PFSK-1 (cell line): ENCODE data around the gene ARHGEF39.

Experiments
- POLR2AphosphoS5 ChIP-seq: IDR thresholded peaks from 2 replicates; pipeline ENCODE4 v1.6.1; 2012; ENCODE audit warnings: low read depth, mild to moderate bottlenecking, control low read depth, low read length, moderate library complexity
- REST ChIP-seq, 2 experiments: IDR thresholded peaks; 2 replicates each; pipeline versions ENCODE4 v1.6.1 to v1.8.0; 2011 to 2012; ENCODE audit warnings: low read depth in 2 of 2, low read length in 2 of 2, control low read depth in 1 of 2, inconsistent platforms in 1 of 2, mild to moderate bottlenecking in 1 of 2, moderate library complexity in 1 of 2; ENCODE audit not compliant: insufficient read depth in 1 of 2
- SIN3A ChIP-seq: IDR thresholded peaks from 2 replicates; pipeline ENCODE4 v1.6.1; 2012; ENCODE audit warnings: mild to moderate bottlenecking, low read length, moderate library complexity, borderline replicate concordance; ENCODE audit not compliant: insufficient read depth
- TAF1 ChIP-seq: IDR thresholded peaks from 2 replicates; pipeline ENCODE4 v1.6.1; 2012; ENCODE audit warnings: low read length, control low read depth, borderline replicate concordance; ENCODE audit not compliant: insufficient read depth

GRCh38 chr9:35705836-35706430 is 40.9 kb upstream of the ARHGEF39 start:
- TF ChIP-seq POLR2AphosphoS5 (no peak), TAF1 (no peak), REST (IDR thresholded peaks at IDR 0.05; ENCODE audit: insufficient read depth in 1 of 2, low read depth in 2 of 2, low read length in 2 of 2) (no peak), SIN3A (no peak)
